Suprapubic skin (tissue), 3 donors: Measurements from ENCODE around the gene REPS2.

Experiments used
- POLR2AphosphoS5 ChIP-seq, 3 donors: sonication (generic); formaldehyde crosslinking; IDR thresholded peaks; one replicate each; pipeline ENCODE4 v1.6.1; 2017; ENCODE audit warnings: antibody characterized with exemption in 3 of 3
- TF ChIP-seq, protein P1 (sequence below), 2 donors: fragments of 200-600 bp in 1 of 2; fragments of 450-650 bp in 1 of 2; sonication (generic) in 1 of 2; IDR thresholded peaks; one replicate each; pipeline ENCODE4 v1.5.1; 2016 to 2019; ENCODE audit warnings: antibody characterized with exemption in 2 of 2, mild to moderate bottlenecking in 1 of 2, moderate library complexity in 1 of 2

GRCh38 chrX:16981980-16982379, 35.5 kb downstream of the REPS2 start:
- TF ChIP-seq, protein P1, sequence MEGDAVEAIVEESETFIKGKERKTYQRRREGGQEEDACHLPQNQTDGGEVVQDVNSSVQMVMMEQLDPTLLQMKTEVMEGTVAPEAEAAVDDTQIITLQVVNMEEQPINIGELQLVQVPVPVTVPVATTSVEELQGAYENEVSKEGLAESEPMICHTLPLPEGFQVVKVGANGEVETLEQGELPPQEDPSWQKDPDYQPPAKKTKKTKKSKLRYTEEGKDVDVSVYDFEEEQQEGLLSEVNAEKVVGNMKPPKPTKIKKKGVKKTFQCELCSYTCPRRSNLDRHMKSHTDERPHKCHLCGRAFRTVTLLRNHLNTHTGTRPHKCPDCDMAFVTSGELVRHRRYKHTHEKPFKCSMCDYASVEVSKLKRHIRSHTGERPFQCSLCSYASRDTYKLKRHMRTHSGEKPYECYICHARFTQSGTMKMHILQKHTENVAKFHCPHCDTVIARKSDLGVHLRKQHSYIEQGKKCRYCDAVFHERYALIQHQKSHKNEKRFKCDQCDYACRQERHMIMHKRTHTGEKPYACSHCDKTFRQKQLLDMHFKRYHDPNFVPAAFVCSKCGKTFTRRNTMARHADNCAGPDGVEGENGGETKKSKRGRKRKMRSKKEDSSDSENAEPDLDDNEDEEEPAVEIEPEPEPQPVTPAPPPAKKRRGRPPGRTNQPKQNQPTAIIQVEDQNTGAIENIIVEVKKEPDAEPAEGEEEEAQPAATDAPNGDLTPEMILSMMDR (IDR thresholded peaks at IDR 0.05) = no peak
- no peak for TF ChIP-seq POLR2AphosphoS5 (IDR thresholded peaks at IDR 0.05)
